ENCODE measurements around the gene LIFR. TPM values are rescaled to one million over a fixed set of nuclear protein-coding genes. Genes with fewer than 3 reads are reported as not detected.
"Not testable (repeated sequence)": the region's sequence is repeated elsewhere in the genome, so short reads cannot be mapped to it uniquely, and the experiment has no call there.

LIFR gene
- total RNA-seq, 2 donors from 2014 or later: 45.4 to 80.1 TPM

DNA sequence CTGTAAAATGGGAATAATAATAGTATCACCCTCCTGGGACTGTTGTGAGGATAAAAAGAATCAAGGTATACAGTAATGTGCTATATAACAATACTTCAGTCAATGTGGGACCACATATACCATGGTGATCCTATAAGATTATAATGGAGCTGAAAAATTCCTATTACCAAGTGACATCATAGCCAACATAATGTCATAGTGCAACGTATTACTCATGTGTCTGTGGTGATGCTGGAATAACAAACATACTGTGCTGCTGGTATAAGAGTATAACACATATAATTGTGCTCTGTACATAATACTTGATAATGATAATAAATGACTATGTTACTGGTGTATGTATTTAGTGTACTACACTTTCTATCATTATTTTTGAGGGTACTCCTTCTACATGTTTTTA lies 38.1 kb downstream of the LIFR start:
- H3K27me3 ChIP-seq: no peaks in the 10 kb centered on the region
- no peak for ATAC-seq
- intact Hi-C loops (cut with DNase I): no loop called here
- H3K4me3 ChIP-seq: no peak overlapping the region
- TF ChIP-seq, protein P1, sequence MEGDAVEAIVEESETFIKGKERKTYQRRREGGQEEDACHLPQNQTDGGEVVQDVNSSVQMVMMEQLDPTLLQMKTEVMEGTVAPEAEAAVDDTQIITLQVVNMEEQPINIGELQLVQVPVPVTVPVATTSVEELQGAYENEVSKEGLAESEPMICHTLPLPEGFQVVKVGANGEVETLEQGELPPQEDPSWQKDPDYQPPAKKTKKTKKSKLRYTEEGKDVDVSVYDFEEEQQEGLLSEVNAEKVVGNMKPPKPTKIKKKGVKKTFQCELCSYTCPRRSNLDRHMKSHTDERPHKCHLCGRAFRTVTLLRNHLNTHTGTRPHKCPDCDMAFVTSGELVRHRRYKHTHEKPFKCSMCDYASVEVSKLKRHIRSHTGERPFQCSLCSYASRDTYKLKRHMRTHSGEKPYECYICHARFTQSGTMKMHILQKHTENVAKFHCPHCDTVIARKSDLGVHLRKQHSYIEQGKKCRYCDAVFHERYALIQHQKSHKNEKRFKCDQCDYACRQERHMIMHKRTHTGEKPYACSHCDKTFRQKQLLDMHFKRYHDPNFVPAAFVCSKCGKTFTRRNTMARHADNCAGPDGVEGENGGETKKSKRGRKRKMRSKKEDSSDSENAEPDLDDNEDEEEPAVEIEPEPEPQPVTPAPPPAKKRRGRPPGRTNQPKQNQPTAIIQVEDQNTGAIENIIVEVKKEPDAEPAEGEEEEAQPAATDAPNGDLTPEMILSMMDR (IDR thresholded peaks at IDR 0.05): no peak
- TF ChIP-seq POLR2A (IDR thresholded peaks at IDR 0.05): no peak
- WGBS, 2 donors: 83 to 86% methylated on average over 1 of the region's 1 CpG
- H3K36me3 ChIP-seq (replicated peaks in 1 of 2; ENCODE audit: insufficient read depth in 1 of 2, low read depth in 2 of 2): peaks cover 7 to 8% of the 10 kb centered on the region in 2 donors
- no peak for DNase-seq
- H3K27ac ChIP-seq: no peak overlapping the region
- H3K9me3 ChIP-seq: no peaks in the 10 kb centered on the region
- H3K4me1 ChIP-seq: no peaks in the 10 kb centered on the region

DNA sequence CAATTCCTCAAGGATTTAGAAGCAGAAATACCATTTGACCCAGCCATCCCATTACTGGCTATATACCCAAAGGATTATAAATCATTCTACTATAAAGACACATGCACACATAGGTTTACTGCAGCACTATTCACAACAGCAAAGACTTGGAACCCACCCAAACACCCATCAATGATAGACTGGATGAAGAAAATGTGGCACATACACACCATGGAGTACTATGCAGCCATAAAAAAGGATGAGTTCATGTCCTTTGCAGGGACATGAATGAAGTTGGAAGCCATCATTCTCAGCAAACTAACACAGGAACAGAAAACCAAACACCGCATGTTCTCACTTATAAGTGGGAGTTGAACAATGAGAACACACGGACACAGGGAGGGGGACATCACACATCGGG lies 39.8 kb downstream of the LIFR start:
- intact Hi-C loops (cut with DNase I); H3K36me3 ChIP-seq (replicated peaks in 1 of 2; ENCODE audit: insufficient read depth in 1 of 2, low read depth in 2 of 2); DNase-seq; H3K27ac ChIP-seq; ATAC-seq; H3K4me1 ChIP-seq; H3K4me3 ChIP-seq; H3K9me3 ChIP-seq; H3K27me3 ChIP-seq: not testable (repeated sequence)
- WGBS, 2 donors: 95 to 99% methylated on average over 3 of the region's 3 CpGs

DNA sequence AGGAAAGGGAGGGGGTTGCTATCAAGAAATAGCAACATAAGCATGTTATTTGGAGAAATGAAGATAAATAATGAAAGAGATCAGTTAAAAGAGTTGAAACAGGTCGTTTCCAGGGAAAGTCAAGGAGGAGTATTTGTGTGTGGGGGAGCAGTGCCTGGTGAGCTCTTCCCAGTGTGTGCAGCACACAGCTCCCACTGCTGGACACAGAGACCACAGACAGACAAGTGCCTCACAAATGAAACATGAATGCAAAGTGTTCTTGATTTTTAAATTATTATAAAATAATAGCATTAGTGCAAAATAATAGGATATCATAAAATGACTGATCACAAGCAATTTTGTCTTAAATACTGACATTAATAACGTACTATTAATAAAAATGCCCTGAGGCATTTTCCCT lies 40.8 kb downstream of the LIFR start:
- no peaks in the 10 kb centered on the region for H3K27me3 ChIP-seq
- no peaks in the 10 kb centered on the region for H3K9me3 ChIP-seq
- DNase-seq: no peak
- no peak for ATAC-seq
- H3K4me1 ChIP-seq: no peaks in the 10 kb centered on the region
- no peak overlapping the region for H3K27ac ChIP-seq
- WGBS, 2 donors: 48 to 60% methylated on average over 2 of the region's 2 CpGs
- intact Hi-C loops (cut with DNase I): no loop called here
- no peak overlapping the region for H3K4me3 ChIP-seq
- TF ChIP-seq, protein P1 (IDR thresholded peaks at IDR 0.05): no peak
- no peak for TF ChIP-seq POLR2A (IDR thresholded peaks at IDR 0.05)
- H3K36me3 ChIP-seq (replicated peaks in 1 of 2; ENCODE audit: insufficient read depth in 1 of 2, low read depth in 2 of 2): no peaks in the 10 kb centered on the region

DNA sequence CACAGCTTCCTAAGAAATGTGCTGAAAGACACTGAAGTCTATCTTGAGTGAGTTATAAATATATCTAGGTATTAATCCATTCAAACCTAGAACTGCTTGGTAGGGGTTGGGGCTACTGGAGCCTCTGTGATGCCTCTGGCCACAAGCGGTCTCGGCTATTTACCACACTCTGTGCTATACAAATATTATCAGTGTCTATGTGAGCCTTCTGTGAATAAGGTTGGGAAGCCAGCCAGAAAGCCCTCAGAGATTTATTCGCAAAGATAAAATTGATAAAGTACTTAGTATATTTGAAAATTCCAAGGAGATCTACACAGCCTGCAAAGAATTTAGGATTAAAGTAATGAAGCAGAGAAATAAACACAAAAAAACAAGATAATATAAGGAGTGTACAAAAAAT lies 41.4 kb downstream of the LIFR start:
- TF ChIP-seq POLR2A (IDR thresholded peaks at IDR 0.05): no peak
- TF ChIP-seq, protein P1 (IDR thresholded peaks at IDR 0.05): no peak
- Histone ChIP-seq H3K4me3 (no peak overlapping the region), H3K27ac (no peak overlapping the region), H3K9me3 (no peaks in the 10 kb centered on the region), H3K27me3 (no peaks in the 10 kb centered on the region), H3K4me1 (no peaks in the 10 kb centered on the region), H3K36me3 (replicated peaks in 1 of 2; ENCODE audit: insufficient read depth in 1 of 2, low read depth in 2 of 2) (no peaks in the 10 kb centered on the region)
- no peak for DNase-seq
- intact Hi-C loops (cut with DNase I): no loop called here
- no peak for ATAC-seq
- WGBS, 2 donors: 83% methylated on average over 3 of the region's 3 CpGs

DNA sequence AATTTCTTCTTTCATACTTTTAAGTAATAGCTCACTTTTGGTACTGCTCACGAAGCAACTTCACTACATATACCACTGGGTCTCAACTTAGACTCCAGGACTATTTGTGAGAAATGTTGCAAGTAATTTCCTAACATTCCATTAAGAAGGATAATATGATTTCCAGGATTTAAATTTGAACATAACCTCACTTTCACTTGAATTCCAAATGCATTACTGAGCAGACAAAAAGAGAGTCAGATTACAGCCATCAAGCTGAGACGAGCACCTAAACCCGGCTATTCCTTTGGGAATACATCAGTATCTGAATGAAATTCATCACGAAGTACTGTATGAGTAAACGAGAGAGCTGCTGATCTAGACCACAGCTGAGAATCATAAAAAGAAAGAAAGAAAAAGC lies 47.3 kb downstream of the LIFR start:
- WGBS, 2 donors: 85 to 92% methylated on average over 5 of the region's 5 CpGs
- DNase-seq (no peak), ATAC-seq (no peak)
- no peak for TF ChIP-seq POLR2A (IDR thresholded peaks at IDR 0.05)
- TF ChIP-seq, protein P1 (IDR thresholded peaks at IDR 0.05): no peak
- H3K27ac ChIP-seq: no peak overlapping the region
- intact Hi-C loops (cut with DNase I): no loop called here
- no peaks in the 10 kb centered on the region for H3K9me3 ChIP-seq
- peaks cover 0 to 2% of the 10 kb centered on the region in 2 donors for H3K36me3 ChIP-seq (replicated peaks in 1 of 2; ENCODE audit: insufficient read depth in 1 of 2, low read depth in 2 of 2)
- H3K4me1 ChIP-seq: no peaks in the 10 kb centered on the region
- H3K27me3 ChIP-seq: no peaks in the 10 kb centered on the region
- H3K4me3 ChIP-seq: no peak overlapping the region

Data from body of pancreas (tissue), 4 donors.